NCI-H128 (cell line): ENCODE measurements around the gene TMEM47.

ENCODE experiments used
- DNase-seq: peaks from one replicate; lab custom pipeline; 2025; ENCODE audit not compliant: unreplicated experiment; lab: John Stamatoyannopoulos, UW

TMEM47 gene

DNA sequence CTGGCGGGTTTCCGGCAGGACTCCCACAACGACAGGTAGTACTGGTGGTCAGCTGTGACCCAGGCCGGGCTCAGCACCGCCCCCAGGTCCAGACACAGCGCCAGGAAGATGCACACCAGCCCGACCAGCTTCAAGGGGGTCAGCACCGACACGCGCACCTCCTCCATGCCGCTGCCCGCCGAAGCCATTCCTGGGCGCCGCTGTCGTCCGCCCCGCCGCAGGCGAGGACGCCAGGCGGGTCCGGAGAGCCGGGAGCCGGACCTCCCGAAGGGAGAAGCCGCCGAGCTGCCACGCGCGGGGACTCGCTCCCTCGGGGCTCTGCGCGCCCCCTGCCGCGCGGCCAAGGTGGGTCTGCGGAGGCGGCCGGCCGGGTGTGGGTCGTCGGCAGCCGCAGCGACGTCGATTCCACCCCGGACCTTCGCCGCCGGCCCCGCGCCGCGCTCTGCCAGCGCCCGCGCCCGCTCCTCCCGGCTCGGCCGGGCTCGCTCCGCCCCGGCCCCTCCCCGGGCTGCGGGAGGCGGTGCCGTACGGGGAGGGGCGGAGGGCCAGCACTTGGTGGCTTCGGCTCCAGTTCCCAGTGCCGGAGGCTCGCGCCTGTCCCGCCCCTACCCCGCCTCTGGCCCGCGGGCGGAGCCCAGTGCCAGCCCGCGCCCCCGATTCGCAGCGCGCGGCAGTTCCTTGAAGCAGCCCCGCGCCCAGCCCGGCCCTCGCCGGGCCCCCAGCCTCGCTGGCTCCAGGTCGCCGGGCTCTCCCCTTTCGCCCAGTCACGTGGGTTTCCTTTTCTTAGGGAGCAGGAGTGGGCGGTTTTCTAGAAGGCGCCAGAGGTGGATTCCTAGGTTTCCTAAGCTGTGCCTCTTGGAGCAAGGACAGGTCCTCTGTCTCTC lies at the start of gene TMEM47:
Gene TMEM47 (minus strand): TSS at position 444 of the 884 bp plus-strand sequence. CDS start 256 bp downstream, at position 188.
- DNase-seq = no peak

DNA sequence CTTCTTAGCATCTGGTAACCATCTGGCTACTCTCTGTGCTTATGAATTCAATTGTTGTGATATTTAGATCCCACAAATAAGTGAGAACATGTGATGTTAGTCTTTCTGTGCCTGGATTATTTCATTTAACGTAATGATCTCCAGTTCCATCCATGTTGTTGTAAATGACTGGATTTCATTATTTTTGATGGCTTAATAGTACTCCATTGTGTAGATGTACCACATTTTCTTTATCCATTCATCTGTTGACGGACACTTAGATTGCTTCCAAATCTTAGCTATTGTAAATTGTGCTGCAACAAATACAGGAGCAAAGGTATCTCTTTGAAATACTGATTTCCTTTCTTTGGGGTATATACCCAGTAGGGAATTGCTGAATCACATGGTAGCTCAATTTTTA lies 30.0 kb upstream of the TMEM47 start:
- no peak for DNase-seq

- no peak for DNase-seq
Observed at GRCh38 chrX:34659575-34659974, 2.5 kb upstream of the TMEM47 start.

DNA sequence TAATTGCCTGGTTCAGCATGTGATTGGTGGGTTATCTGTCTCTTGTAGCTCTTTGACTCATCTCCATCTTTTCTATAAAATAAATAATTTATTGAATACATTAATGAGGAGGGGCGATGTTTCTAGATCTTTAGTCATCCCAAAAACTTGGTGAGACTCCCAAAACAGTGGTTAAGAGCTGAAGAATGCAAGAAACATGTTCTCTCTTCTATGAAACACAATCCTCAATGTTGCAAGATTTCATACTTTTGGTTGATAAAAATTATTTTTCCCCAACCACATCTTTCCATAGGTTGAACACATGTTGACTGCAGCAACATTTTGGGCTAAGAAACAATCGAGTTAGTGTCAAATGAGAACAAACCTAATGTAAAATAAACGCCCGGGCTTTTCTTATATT lies 1.2 kb upstream of the TMEM47 start:
- no peak for DNase-seq

- no peak for DNase-seq
Observed at GRCh38 chrX:34657726-34658070, 613 bp upstream of the TMEM47 start.

- no peak for DNase-seq
Observed at GRCh38 chrX:34656467-34656841, 631 bp downstream of the TMEM47 start.

DNA sequence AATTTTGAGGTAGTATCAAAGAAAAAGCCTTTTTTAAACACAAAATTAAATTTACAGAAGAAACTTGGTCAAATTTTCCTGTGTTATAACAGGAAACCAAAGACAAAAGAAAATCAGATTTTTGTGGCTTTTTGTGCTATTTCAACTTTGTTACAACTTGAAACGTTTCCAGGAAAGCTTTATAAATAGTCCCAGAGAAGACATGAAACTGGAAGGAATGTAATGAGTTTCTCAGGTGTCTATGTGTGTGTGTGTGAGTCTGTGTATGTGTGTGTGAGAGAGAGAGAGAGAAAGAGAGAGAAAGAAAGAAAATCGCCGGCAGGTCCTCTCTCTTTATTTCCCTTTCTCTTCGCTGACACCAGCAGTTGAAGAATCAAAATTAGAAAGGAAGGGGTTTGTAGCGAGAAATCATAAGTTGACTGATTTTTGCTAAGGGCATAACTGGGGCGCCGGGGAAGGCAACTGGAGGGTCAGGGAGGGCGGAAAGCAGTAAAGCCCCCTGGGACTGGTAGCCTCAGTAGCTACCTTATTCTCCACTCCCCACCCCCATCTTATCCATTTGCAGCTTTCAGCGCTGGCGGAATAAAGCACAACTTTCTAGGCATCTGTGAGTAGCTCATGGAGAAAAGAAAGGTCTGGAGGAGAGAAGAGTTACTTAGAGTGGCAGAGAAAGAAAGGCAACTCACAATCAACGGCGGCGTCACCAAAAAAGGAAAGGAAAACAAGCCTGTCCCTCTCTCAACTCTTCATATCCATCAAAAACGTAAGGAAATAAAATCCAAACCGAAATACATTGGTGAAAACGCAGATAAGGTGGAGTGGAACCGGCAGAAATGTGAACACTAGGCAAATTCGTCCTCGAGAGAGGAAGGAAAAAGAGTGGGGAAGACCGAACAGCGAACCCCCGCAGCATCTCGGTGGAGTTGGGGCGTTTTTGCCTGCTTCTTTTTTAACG lies 1.3 kb downstream of the TMEM47 start:
- DNase-seq = no peak

DNA sequence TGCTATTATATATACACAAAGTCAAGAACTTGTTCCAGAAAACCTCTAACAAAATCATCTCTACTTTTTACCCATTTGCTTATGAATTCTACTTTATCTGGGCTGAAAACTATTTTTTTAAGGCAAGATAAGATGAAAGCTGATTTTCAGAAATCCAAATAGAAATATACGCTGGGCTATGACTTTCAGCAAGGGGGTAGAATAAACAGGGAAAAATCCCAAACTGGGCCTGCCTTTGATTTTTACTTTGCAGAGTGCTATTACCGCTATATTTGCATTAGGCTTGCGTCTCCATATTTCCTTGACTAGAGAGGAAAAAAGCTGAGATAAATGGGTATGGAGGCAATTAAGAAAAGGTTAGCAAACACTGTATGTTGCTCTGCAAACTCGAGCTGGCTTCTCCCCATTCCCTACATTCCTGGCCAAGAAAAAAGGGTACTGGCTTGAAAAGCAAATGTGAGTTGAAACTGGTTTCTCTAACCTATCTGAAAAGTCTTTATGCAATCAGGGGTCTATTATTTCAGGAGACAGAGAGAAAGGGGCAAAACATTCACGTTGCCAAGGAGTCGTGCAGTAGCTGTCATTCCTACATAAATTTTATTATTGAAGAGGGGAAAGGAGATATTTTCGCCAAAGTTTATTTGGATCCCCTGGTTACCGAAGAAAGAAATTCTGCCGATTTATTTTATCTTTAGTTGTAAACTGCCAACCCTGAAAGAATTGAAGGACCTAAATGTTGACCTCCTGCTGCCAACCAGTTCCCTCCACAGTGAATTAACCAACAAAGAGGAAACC lies 2.2 kb downstream of the TMEM47 start:
- no peak for DNase-seq

- no peak for DNase-seq
Observed at GRCh38 chrX:34653811-34654210, 3.3 kb downstream of the TMEM47 start.

DNA sequence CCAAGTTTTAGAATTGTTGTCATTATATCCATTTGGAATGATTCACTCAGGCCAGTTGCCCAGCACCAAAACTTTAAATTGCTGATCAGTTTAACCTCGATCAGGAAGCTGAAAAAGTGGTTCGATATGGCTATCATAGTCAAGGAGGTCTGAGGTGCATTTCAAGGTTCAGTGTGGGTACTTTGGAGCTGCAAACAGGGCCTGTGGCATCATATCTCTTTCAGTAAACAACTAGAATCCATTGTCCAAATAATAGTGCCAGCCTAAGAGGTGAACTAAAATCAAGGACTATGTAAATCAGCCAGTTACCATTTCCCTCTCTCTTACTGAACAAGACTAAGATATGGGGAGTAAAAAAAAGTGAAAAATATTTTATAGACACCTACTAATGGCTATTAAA lies 14.2 kb downstream of the TMEM47 start:
- DNase-seq = no peak

DNA sequence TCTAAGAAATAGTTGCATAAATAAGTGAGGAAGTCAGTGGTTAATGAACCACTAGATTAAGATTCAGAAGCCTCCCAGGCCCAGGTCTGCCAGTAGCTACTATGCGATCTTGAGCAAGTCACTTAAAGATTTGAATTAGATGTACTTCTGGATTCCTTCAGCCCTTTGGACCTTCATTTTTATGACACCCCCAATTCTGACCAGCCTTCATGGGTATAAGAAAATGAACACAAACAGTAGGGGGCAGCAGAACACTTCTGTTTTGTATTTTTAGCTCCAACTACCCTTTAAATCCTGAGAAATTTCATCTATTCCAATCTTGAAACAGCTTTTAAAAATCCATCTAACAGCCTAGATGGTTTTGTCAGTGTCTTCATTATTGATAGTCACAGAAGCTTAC lies 19.0 kb downstream of the TMEM47 start:
- DNase-seq = no peak

DNA sequence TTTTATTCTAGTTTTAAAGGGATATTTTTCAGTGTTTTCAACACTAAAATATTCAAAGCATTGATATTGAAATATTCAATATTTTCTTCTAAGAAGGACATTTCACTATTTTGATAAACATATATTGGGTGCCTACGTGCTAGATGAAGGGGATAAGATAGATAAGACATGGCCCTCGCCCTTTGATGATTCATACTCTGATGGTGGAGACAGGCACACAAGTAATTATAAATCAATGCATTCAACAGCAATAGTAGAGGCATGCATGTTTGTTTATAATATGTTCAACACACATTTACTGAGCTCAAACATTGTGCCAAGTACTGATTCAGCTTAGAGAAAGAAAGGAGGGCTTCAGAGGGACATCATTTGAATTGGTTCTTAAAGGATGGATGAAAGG lies 22.7 kb downstream of the TMEM47 start:
- DNase-seq = no peak

GRCh38 chrX:34632384-34632783 lies 24.7 kb downstream of the TMEM47 start:
- no peak for DNase-seq

DNA sequence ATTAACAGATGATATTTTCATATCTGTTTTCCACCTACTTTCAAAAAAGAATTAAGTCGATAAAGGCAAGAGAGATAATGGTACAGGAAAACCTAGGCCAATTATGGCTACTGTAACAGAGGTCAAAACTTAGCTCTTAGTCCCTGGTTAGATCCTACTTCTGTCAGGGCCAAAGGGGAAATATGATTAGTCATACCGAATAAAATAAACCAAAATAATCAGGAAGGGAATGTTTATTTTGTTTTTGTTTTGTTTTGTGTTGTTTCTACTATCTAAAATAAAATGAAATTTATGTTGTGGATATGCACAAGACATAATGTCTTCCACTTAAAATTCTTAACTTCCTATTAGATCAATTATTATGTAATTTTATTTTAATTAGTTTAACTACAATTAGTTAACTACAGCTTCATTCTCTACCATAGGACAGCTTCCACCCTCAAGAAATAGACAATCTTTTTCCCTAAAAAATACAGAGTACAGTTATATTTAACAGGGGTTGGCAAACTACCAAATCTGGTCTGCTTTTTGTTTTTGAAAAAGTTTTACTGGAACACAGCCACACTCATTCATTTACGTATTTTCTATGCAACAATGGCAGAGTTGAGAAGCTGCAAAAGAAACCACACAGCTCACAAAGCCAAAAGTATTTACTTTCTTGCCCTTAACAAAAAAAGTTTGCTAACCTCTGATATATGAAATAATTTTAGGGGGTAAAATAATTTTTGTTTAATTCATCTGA lies 25.4 kb downstream of the TMEM47 start:
- no peak for DNase-seq

- DNase-seq = no peak
Observed at GRCh38 chrX:34629572-34629971, 27.5 kb downstream of the TMEM47 start.

DNA sequence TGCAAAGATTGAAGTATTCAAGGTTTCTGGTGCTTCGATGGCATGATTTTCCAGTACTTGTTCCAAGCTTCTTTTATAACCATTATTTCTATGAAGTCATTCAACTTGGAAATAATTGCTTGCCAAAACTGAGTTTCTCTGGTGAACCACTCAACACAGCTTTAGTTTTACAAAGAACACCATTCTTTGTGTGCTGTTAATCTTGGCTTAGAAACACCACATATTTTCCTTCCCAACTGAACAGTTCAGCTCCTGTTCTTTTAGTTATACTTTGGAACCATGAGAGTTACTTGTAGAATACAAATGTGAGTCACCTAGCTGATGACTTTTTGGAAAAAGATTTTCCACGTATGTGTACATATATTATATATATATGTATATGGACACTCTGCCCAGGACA lies 32.7 kb downstream of the TMEM47 start:
- DNase-seq = no peak

DNA sequence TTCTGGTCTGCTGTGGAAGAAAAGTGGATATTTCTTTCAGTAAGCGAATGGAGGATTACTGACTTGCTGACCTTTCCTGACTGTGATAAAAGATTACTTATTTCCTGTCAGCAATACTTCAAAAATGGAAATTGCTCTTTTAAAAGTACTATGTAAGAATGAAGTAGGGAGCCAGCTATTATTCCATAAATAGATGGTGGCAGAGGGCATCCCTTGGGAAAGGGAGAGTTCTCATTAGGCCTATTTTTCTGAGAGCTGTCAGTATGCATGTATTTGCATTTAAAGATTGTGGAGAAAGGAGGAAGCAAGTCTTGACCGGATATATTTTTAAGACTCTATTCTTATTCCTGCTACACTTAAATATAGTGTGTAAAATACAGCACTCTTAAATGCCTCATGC lies 37.2 kb downstream of the TMEM47 start:
- DNase-seq = no peak

DNA sequence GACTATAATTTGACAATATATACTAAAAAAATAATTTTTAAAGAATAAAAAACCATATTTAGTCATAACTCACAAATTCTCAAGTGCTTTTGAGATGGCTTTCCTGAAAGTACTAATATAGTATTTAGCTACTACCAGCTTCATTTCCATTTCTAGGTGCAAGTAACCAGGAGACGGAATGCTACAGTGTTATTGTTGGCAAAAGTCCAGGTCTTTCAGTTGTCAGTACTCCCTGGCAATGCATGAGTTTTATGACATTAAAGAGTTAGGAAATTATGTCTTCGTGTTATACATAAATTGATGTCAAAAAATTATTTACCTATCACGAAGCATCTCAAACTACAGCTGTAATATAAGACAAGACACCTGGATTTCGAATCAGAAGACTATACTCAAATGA lies 45.0 kb downstream of the TMEM47 start:
- DNase-seq = no peak

DNA sequence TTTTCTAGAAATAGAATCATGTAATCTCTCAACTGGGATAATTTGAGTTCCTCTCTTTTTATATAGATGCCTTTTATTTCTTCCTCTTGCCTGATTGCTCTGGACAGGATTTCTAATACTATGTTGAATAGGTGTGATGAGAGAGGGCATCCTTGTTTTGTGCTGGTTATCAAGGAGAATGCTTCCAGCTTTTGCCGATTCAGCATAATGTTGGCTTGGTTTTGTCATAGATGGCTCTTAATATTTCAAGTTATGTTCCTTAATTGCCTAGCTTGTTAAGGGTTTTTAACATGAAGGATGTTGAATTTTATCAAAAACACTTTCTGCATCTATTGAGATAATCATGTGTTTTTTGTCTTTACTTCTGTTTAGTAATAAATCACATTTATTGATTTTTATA lies 58.7 kb downstream of the TMEM47 start:
- DNase-seq = no peak

DNA sequence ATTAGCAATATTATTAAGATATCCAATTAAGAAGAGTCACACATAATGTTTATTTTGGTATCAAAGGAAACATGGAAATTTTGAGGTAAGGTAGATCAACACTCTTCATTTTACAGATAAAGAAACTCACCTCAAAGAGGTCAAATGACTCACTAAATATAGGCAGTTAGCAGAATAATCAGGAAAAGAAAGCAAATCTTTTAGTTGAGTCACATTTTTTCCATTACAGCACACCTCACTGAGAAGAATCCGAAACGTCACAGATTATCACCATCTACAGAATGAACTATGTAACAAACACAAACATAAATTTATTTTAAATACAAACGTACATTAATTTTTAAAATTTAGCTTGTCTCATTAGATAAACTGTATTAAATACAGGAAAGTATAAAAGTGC lies 70.1 kb downstream of the TMEM47 start:
- DNase-seq = no peak
